ENCODE data around the gene ADORA1.

Gene ADORA1

GRCh38 chr1:203127666-203128430, at the start of gene ADORA1:
ADORA1 (plus strand) TSS chr1:203127726; CDS start chr1:203128842, 1,116 bp downstream.
- DNase-seq: no peak

- no peak for DNase-seq
Measured at GRCh38 chr1:203077956-203078355, 49.6 kb upstream of the ADORA1 start.

GRCh38 chr1:203078478-203078877, 49.0 kb upstream of the ADORA1 start:
- no peak for DNase-seq

- DNase-seq: no peak
Measured at GRCh38 chr1:203080456-203080855, 47.1 kb upstream of the ADORA1 start.

- DNase-seq: no peak
Measured at GRCh38 chr1:203081465-203082230, 45.9 kb upstream of the ADORA1 start.

GRCh38 chr1:203082231-203082505, 45.4 kb upstream of the ADORA1 start:
- no peak for DNase-seq

GRCh38 chr1:203082571-203083462, 44.7 kb upstream of the ADORA1 start:
- DNase-seq: no peak

GRCh38 chr1:203083463-203083921, 44.0 kb upstream of the ADORA1 start:
- DNase-seq: no peak

- DNase-seq: no peak
Measured at GRCh38 chr1:203084588-203085527, 42.7 kb upstream of the ADORA1 start.

- DNase-seq: no peak
Measured at GRCh38 chr1:203085528-203086406, 41.8 kb upstream of the ADORA1 start, which contains the start of gene MYOG. MYOG (minus strand) TSS chr1:203086012; CDS start chr1:203085961, 51 bp downstream.

- DNase-seq: no peak
Measured at GRCh38 chr1:203086992-203087763, 40.3 kb upstream of the ADORA1 start.

- DNase-seq: no peak
Measured at GRCh38 chr1:203088441-203088840, 39.1 kb upstream of the ADORA1 start.

GRCh38 chr1:203089001-203089650, 38.4 kb upstream of the ADORA1 start:
- no peak for DNase-seq

- DNase-seq: no peak
Measured at GRCh38 chr1:203089651-203090045, 37.9 kb upstream of the ADORA1 start.

- no peak for DNase-seq
Measured at GRCh38 chr1:203090421-203091198, 36.9 kb upstream of the ADORA1 start.

- DNase-seq: no peak
Measured at GRCh38 chr1:203091199-203091477, 36.4 kb upstream of the ADORA1 start.

- DNase-seq: no peak
Measured at GRCh38 chr1:203091761-203092330, 35.7 kb upstream of the ADORA1 start.

GRCh38 chr1:203093754-203094410, 33.6 kb upstream of the ADORA1 start:
- no peak for DNase-seq
